GM23338 (cell line): ENCODE data around the gene OXCT1. TPM values are rescaled to one million over a fixed set of nuclear protein-coding genes. Genes with fewer than 3 reads are reported as not detected.

ENCODE experiments used
- ATAC-seq: fragments of 200-7000 bp; cut with Tn5 transposase; 3 replicates; pipeline ENCODE4 v1.9.1; 2020
- DNase-seq: peaks from one replicate; pipeline ENCODE4 v3.0.0-alpha.2; 2015; ENCODE audit warnings: low spot score
- H2AFZ ChIP-seq: fragments of 200-600 bp; sonication (generic); 2 replicates; pipeline ENCODE4 v1.8.0; 2016; ENCODE audit warnings: antibody characterized with exemption, mild to moderate bottlenecking, moderate library complexity
- H3F3A ChIP-seq: fragments of 200-600 bp; sonication (generic); replicated peaks from 2 replicates; pipeline ENCODE4 v1.8.0; 2017; ENCODE audit warnings: antibody characterized with exemption, mixed run types, low read depth
- H3K27ac ChIP-seq: fragments of 200-600 bp; sonication (generic); 2 replicates; pipeline ENCODE4 v1.6.1; 2016; ENCODE audit warnings: low read depth
- H3K27me3 ChIP-seq: fragments of 200-600 bp; sonication (generic); 2 replicates; pipeline ENCODE4 v1.8.0; 2016; ENCODE audit warnings: mild to moderate bottlenecking, mixed run types, moderate library complexity; ENCODE audit not compliant: insufficient read depth
- H3K36me3 ChIP-seq: fragments of 200-600 bp; sonication (generic); 2 replicates; pipeline ENCODE4 v1.8.0; 2016; ENCODE audit warnings: mild to moderate bottlenecking; ENCODE audit not compliant: insufficient read depth
- H3K4me1 ChIP-seq: fragments of 200-600 bp; sonication (generic); 2 replicates; pipeline ENCODE4 v1.8.0; 2016; ENCODE audit warnings: mild to moderate bottlenecking, moderate library complexity; ENCODE audit not compliant: insufficient read depth
- H3K4me2 ChIP-seq: fragments of 200-600 bp; sonication (generic); 2 replicates; pipeline ENCODE4 v1.7.1; 2017; ENCODE audit warnings: mixed run types
- H3K4me3 ChIP-seq: fragments of 200-600 bp; sonication (generic); 2 replicates; pipeline ENCODE4 v1.6.1; 2016; ENCODE audit warnings: mixed run types
- H3K79me2 ChIP-seq: fragments of 200-600 bp; sonication (generic); replicated peaks from 2 replicates; pipeline ENCODE4 v1.8.0; 2017; ENCODE audit warnings: mild to moderate bottlenecking; ENCODE audit not compliant: insufficient read depth
- H3K9me2 ChIP-seq: fragments of 200-600 bp; sonication (generic); 2 replicates; pipeline ENCODE4 v1.8.0; 2017; ENCODE audit not compliant: insufficient read depth
- H4K20me1 ChIP-seq: fragments of 200-600 bp; sonication (generic); replicated peaks from 2 replicates; pipeline ENCODE4 v1.8.0; 2017; ENCODE audit warnings: mild to moderate bottlenecking; ENCODE audit not compliant: insufficient read depth
- H3K27ac Mint-ChIP-seq: 2 replicates; pipeline ENCODE4 v1.8.0; 2020; ENCODE audit warnings: inconsistent platforms, mild to moderate bottlenecking, moderate library complexity, mixed read lengths
- H3K27me3 Mint-ChIP-seq: 3 replicates; pipeline ENCODE4 v1.8.0; 2022; ENCODE audit warnings: low read depth, mild to moderate bottlenecking, moderate library complexity, mixed read lengths, inconsistent platforms; ENCODE audit not compliant: insufficient read depth, poor library complexity
- H3K36me3 Mint-ChIP-seq: 3 replicates; pipeline ENCODE4 v1.8.0; 2021; ENCODE audit warnings: low read depth, mild to moderate bottlenecking, inconsistent platforms, moderate library complexity, mixed read lengths
- H3K4me1 Mint-ChIP-seq: 3 replicates; pipeline ENCODE4 v1.8.0; 2020; ENCODE audit warnings: mild to moderate bottlenecking, inconsistent platforms, mixed read lengths
- H3K4me3 Mint-ChIP-seq: 3 replicates; pipeline ENCODE4 v1.8.0; 2021; ENCODE audit warnings: moderate library complexity, mild to moderate bottlenecking, inconsistent platforms, mixed read lengths
- H3K9me3 Mint-ChIP-seq: 3 replicates; pipeline ENCODE4 v1.8.0; 2020; ENCODE audit warnings: moderate library complexity, mild to moderate bottlenecking, inconsistent platforms, mixed read lengths
- CREB1 ChIP-seq: fragments of 250-450 bp; sonication (Bioruptor Pico); IDR thresholded peaks from 2 replicates; pipeline ENCODE4 v1.5.0; 2020; ENCODE audit warnings: low read depth, mild to moderate bottlenecking, moderate library complexity
- ETS1 ChIP-seq: IDR thresholded peaks from 2 replicates; pipeline ENCODE4 v1.6.1; 2016; ENCODE audit warnings: antibody characterized with exemption
- EZH2 ChIP-seq: fragments of 200-600 bp; sonication (generic); IDR thresholded peaks from one replicate; pipeline ENCODE4 v1.8.0; 2017; ENCODE audit warnings: antibody characterized with exemption, mild to moderate bottlenecking, low read depth; ENCODE audit not compliant: unreplicated experiment
- EZH2phosphoT487 ChIP-seq: fragments of 200-600 bp; sonication (generic); IDR thresholded peaks from one replicate; pipeline ENCODE4 v1.8.1; 2018; ENCODE audit warnings: antibody characterized with exemption; ENCODE audit not compliant: unreplicated experiment
- JUNB ChIP-seq: IDR thresholded peaks from one replicate; pipeline ENCODE4 v1.6.1; 2016; ENCODE audit warnings: antibody characterized with exemption; ENCODE audit not compliant: unreplicated experiment
- NANOG ChIP-seq: IDR thresholded peaks from 2 replicates; pipeline ENCODE4 v1.6.1; 2016; ENCODE audit warnings: antibody characterized with exemption, borderline replicate concordance
- POLR2AphosphoS5 ChIP-seq: IDR thresholded peaks from 2 replicates; pipeline ENCODE4 v1.6.1; 2016; ENCODE audit warnings: antibody characterized with exemption, low read depth
- STAT1 ChIP-seq: IDR thresholded peaks from one replicate; pipeline ENCODE4 v1.6.1; 2016; ENCODE audit warnings: antibody characterized with exemption; ENCODE audit not compliant: unreplicated experiment
- ZNF114 ChIP-seq: fragments of 250-450 bp; sonication (Bioruptor Pico); IDR thresholded peaks from 2 replicates; pipeline ENCODE4 v1.5.0; 2020; ENCODE audit warnings: mild to moderate bottlenecking, moderate library complexity
- ZNF462 ChIP-seq: fragments of 250-450 bp; sonication (Bioruptor Pico); IDR thresholded peaks from 2 replicates; pipeline ENCODE4 v1.5.0; 2020; ENCODE audit warnings: mild to moderate bottlenecking, moderate library complexity
- long read RNA-seq: library from polyadenylated mRNA; unstranded; transcript quantifications from one replicate; pipeline ENCODE4 v2.0.0, GENCODE V29; 2020; ENCODE audit not compliant: unreplicated experiment
- polyA plus RNA-seq: library from polyadenylated mRNA; unstranded; fragments of >200 nt; fragmentation: Nextera tagmentation; extraction: Ambion mirVana; gene quantifications from 2 replicates; pipeline ENCODE4 v1.2.1, GENCODE V29; 2016
- total RNA-seq: library from RNA; depleted of rRNA; stranded (reverse); fragments of >200 nt; shearing (Covaris generic); gene quantifications from 2 replicates; pipeline ENCODE4 v1.2.3, GENCODE V29; 2014; rRNA removed
- TF ChIP-seq, protein P1 (sequence below), 2 experiments: fragments of 200-600 bp in 1 of 2; sonication (generic) in 1 of 2; conservative IDR thresholded peaks; 2 replicates each; pipeline versions ENCODE4 v1.5.1 to v1.6.1; 2016 to 2017; ENCODE audit warnings: antibody characterized with exemption in 2 of 2, low read depth in 2 of 2, mild to moderate bottlenecking in 2 of 2, moderate library complexity in 1 of 2

Gene OXCT1
- total RNA-seq, result 29.2 and 37.0 TPM in 2 replicates
- polyA plus RNA-seq, result 11.6 and 12.9 TPM in 2 replicates
- long read RNA-seq, transcript OXCT1-201 (17 exons, 3,388 nt), result major isoform, 17 of 27 reads
- long read RNA-seq, partial matches to known transcripts, result 7 of 27 reads
- long read RNA-seq, other reads (novel, unspliced or antisense), result 3 of 27 reads

- no peaks in the 10 kb centered on the region; the same call in 1 of the 2 replicates for H4K20me1 ChIP-seq
- H3K4me1 ChIP-seq, result peaks cover 10% of the 10 kb centered on the region; the same call in 1 of the 2 replicates
- DNase-seq, result peak; percentile 94
- H3K27ac Mint-ChIP-seq, result peak within 1 kb of the TSS; percentile 65
- peak within 1 kb of the TSS; percentile 92 for H3K4me2 ChIP-seq
- peaks cover 36% of the 10 kb centered on the region for H3K27me3 ChIP-seq
- peak; percentile 85 for ATAC-seq
- H3K4me3 Mint-ChIP-seq, result peak within 1 kb of the TSS; percentile 89
- H3K4me1 Mint-ChIP-seq, result peaks cover 14% of the 10 kb centered on the region; the same call in 2 of the 3 replicates
- H3K36me3 Mint-ChIP-seq, result peaks cover 4% of the 10 kb centered on the region
- no peaks in the 10 kb centered on the region for H3K9me3 Mint-ChIP-seq
- no peak within 1 kb of the TSS for H3K27ac ChIP-seq
- 0 out of 2 replicates have a peak, but pooled peaks cover 3% of the 10 kb centered on the region for H3F3A ChIP-seq
- H3K36me3 ChIP-seq, result no peaks in the 10 kb centered on the region
- peaks cover 12% of the 10 kb centered on the region for H3K27me3 Mint-ChIP-seq
- peak; percentile 82 for TF ChIP-seq POLR2AphosphoS5
- peak; percentile 81 for TF ChIP-seq CREB1 (CRISPR knock-in tag)
- TF ChIP-seq ETS1, result no peak
- TF ChIP-seq, protein P1, sequence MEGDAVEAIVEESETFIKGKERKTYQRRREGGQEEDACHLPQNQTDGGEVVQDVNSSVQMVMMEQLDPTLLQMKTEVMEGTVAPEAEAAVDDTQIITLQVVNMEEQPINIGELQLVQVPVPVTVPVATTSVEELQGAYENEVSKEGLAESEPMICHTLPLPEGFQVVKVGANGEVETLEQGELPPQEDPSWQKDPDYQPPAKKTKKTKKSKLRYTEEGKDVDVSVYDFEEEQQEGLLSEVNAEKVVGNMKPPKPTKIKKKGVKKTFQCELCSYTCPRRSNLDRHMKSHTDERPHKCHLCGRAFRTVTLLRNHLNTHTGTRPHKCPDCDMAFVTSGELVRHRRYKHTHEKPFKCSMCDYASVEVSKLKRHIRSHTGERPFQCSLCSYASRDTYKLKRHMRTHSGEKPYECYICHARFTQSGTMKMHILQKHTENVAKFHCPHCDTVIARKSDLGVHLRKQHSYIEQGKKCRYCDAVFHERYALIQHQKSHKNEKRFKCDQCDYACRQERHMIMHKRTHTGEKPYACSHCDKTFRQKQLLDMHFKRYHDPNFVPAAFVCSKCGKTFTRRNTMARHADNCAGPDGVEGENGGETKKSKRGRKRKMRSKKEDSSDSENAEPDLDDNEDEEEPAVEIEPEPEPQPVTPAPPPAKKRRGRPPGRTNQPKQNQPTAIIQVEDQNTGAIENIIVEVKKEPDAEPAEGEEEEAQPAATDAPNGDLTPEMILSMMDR (conservative IDR thresholded peaks at IDR 0.05; ENCODE audit: low read depth in 2 of 2), result no peak
- peak within 1 kb of the TSS; percentile 90 for H3K4me3 ChIP-seq
- H2AFZ ChIP-seq, result peak within 1 kb of the TSS; percentile 99
- peaks cover 25% of the 10 kb centered on the region for H3K79me2 ChIP-seq
- H3K9me2 ChIP-seq, result no peaks in the 10 kb centered on the region
Measured at GRCh38 chr5:41869724-41870626, at the start of gene OXCT1. Gene OXCT1 (minus strand): TSS chr5:41870425. CDS start chr5:41870358, 67 bp downstream.

DNA sequence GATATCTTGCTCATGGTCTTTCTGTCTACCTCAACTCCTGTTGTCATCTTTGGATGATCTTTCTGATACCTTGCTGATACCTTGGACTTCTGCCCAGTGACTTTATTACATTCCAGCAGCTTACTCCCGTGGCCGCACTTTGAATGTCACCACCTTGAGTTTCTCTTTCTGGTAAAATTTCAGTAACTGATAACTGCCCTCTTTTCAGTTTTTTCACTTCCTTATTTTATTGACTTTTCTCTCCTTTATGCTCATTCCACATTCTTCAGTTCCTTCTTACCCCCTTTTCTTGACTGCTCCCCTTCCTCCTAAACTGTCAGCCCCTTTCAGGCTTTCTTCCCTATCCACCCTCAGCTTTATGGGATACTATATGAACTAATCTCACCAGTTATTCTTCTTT is 47.9 kb upstream of the OXCT1 start:
- Mint-ChIP-seq H3K27me3 (no peaks in the 10 kb centered on the region), H3K9me3 (no peaks in the 10 kb centered on the region), H3K36me3 (peaks cover 47% of the 10 kb centered on the region), H3K27ac (no peak overlapping the region), H3K4me3 (no peak overlapping the region), H3K4me1 (peaks cover 6% of the 10 kb centered on the region; the same call in 2 of the 3 replicates)
- no peaks in the 10 kb centered on the region for H3K27me3 ChIP-seq
- H3K4me2 ChIP-seq, result no peak overlapping the region
- H3K4me3 ChIP-seq, result no peak overlapping the region
- no peak for ATAC-seq
- DNase-seq, result no peak
- no peaks in the 10 kb centered on the region; the same call in 1 of the 2 replicates for H3K4me1 ChIP-seq
- H3K79me2 ChIP-seq, result no peaks in the 10 kb centered on the region
- H3K27ac ChIP-seq, result no peak overlapping the region
- no peaks in the 10 kb centered on the region for H3F3A ChIP-seq
- H3K36me3 ChIP-seq, result peaks cover 20% of the 10 kb centered on the region; the same call in 1 of the 2 replicates
- H4K20me1 ChIP-seq, result peaks cover 10% of the 10 kb centered on the region; the same call in 1 of the 2 replicates
- H2AFZ ChIP-seq, result no peak overlapping the region
- no peaks in the 10 kb centered on the region for H3K9me2 ChIP-seq
- TF ChIP-seq CREB1 (CRISPR knock-in tag) (no peak), NANOG (no peak), STAT1 (no peak), EZH2 (no peak), ZNF114 (CRISPR knock-in tag) (no peak), ZNF462 (CRISPR knock-in tag) (no peak), EZH2phosphoT487 (no peak), JUNB (no peak)
